H9 (cell line): ENCODE results near the gene LIAS. TPM values are rescaled to one million over a fixed set of nuclear protein-coding genes. Genes with fewer than 3 reads are reported as not detected.
"Not testable (repeated sequence)": the region's sequence is repeated elsewhere in the genome, so short reads cannot be mapped to it uniquely, and the experiment has no call there.

Experiments used
- DNase-seq: peaks from one replicate; pipeline ENCODE4 v3.0.0-alpha.2; 2017
- H2AFZ ChIP-seq: one replicate; pipeline ENCODE4 v1.6.1; 2013; ENCODE audit warnings: mild to moderate bottlenecking, low read length, control low read depth, moderate library complexity
- H2AK5ac ChIP-seq: 2 replicates; pipeline ENCODE4 v1.6.1; 2013; ENCODE audit warnings: low read length, control low read depth, mixed read lengths; ENCODE audit not compliant: insufficient read length
- H2BK120ac ChIP-seq: one replicate; pipeline ENCODE4 v1.6.1; 2013; ENCODE audit warnings: low read depth, mild to moderate bottlenecking, low read length, control low read depth, inconsistent platforms; ENCODE audit not compliant: poor library complexity, severe bottlenecking
- H2BK12ac ChIP-seq: 2 replicates; pipeline ENCODE4 v1.6.1; 2013; ENCODE audit warnings: low read length, control low read depth, mixed read lengths, low read depth; ENCODE audit not compliant: insufficient read length
- H2BK15ac ChIP-seq: 2 replicates; pipeline ENCODE4 v1.6.1; 2013; ENCODE audit warnings: low read depth, low read length, control low read depth
- H2BK20ac ChIP-seq: one replicate; pipeline ENCODE4 v1.6.1; 2013; ENCODE audit warnings: low read depth, mild to moderate bottlenecking, low read length, control low read depth, inconsistent platforms; ENCODE audit not compliant: poor library complexity, severe bottlenecking
- H2BK5ac ChIP-seq: 2 replicates; pipeline ENCODE4 v1.6.1; 2013; ENCODE audit warnings: low read length, control low read depth, mixed read lengths; ENCODE audit not compliant: insufficient read length
- H3K14ac ChIP-seq: 2 replicates; pipeline ENCODE4 v1.6.1; 2013; ENCODE audit warnings: low read length, control low read depth; ENCODE audit not compliant: insufficient read depth
- H3K18ac ChIP-seq: 2 replicates; pipeline ENCODE4 v1.6.1; 2013; ENCODE audit warnings: low read depth, mild to moderate bottlenecking, mixed read lengths, low read length, control low read depth; ENCODE audit not compliant: insufficient read length
- H3K23ac ChIP-seq: 2 replicates; pipeline ENCODE4 v1.6.1; 2013; ENCODE audit warnings: low read length, control low read depth, mixed read lengths, low read depth; ENCODE audit not compliant: insufficient read length
- H3K23me2 ChIP-seq: 2 replicates; pipeline ENCODE4 v1.6.1; 2013; ENCODE audit warnings: low read depth, mild to moderate bottlenecking, mixed read lengths, low read length, control low read depth; ENCODE audit not compliant: insufficient read length, poor library complexity, severe bottlenecking
- H3K27ac ChIP-seq: 2 replicates; pipeline ENCODE4 v1.5.1; 2013; ENCODE audit warnings: low read length, control low read depth, mixed read lengths, low read depth; ENCODE audit not compliant: insufficient read length
- H3K27me3 ChIP-seq: 2 replicates; pipeline ENCODE4 v1.6.1; 2013; ENCODE audit warnings: low read length, control low read depth, inconsistent platforms; ENCODE audit not compliant: insufficient read depth
- H3K4ac ChIP-seq: 2 replicates; pipeline ENCODE4 v1.6.1; 2013; ENCODE audit warnings: low read depth, mild to moderate bottlenecking, control low read depth, inconsistent platforms, low read length, moderate library complexity
- H3K4me1 ChIP-seq: 2 replicates; pipeline ENCODE4 v1.6.1; 2013; ENCODE audit warnings: low read length, control low read depth, inconsistent platforms; ENCODE audit not compliant: insufficient read depth
- H3K4me2 ChIP-seq: 2 replicates; pipeline ENCODE4 v1.6.1; 2013; ENCODE audit warnings: low read length, control low read depth, mixed read lengths; ENCODE audit not compliant: insufficient read length, insufficient read depth
- H3K56ac ChIP-seq: 2 replicates; pipeline ENCODE4 v1.6.1; 2013; ENCODE audit warnings: low read depth, mild to moderate bottlenecking, mixed read lengths, low read length, control low read depth; ENCODE audit not compliant: insufficient read length
- H3K79me1 ChIP-seq: 2 replicates; pipeline ENCODE4 v1.6.1; 2013; ENCODE audit warnings: low read depth, mild to moderate bottlenecking, moderate library complexity, low read length, control low read depth, inconsistent platforms; ENCODE audit not compliant: insufficient read depth, poor library complexity, severe bottlenecking
- H3K79me2 ChIP-seq: 2 replicates; pipeline ENCODE4 v1.6.1; 2013; ENCODE audit warnings: low read length, control low read depth, inconsistent platforms; ENCODE audit not compliant: insufficient read depth
- H3K9ac ChIP-seq: 2 replicates; pipeline ENCODE4 v1.6.1; 2013; ENCODE audit warnings: low read length, control low read depth, mixed read lengths; ENCODE audit not compliant: insufficient read length; ENCODE audit errors: extremely low read depth
- H3K9me3 ChIP-seq: one replicate; pipeline ENCODE4 v1.6.1; 2013; ENCODE audit warnings: low read depth, low read length, inconsistent platforms; ENCODE audit not compliant: control insufficient read depth
- H3T11ph ChIP-seq: one replicate; pipeline ENCODE4 v1.6.1; 2013; ENCODE audit warnings: mild to moderate bottlenecking, low read length, control low read depth, inconsistent platforms
- H4K20me1 ChIP-seq: one replicate; pipeline ENCODE4 v1.6.1; 2013; ENCODE audit not compliant: control insufficient read depth, insufficient read length, insufficient read depth
- H4K5ac ChIP-seq: 2 replicates; pipeline ENCODE4 v1.6.1; 2013; ENCODE audit warnings: low read depth, mild to moderate bottlenecking, mixed read lengths, low read length, control low read depth; ENCODE audit not compliant: insufficient read length
- H4K8ac ChIP-seq: replicated peaks from 2 replicates; pipeline ENCODE4 v1.6.1; 2013; ENCODE audit warnings: low read length, control low read depth, mixed read lengths, low read depth; ENCODE audit not compliant: insufficient read length
- H4K91ac ChIP-seq: 2 replicates; pipeline ENCODE4 v1.6.1; 2013; ENCODE audit warnings: low read depth, mild to moderate bottlenecking, moderate library complexity, mixed read lengths, low read length, control low read depth; ENCODE audit not compliant: insufficient read length
- H3K27ac Mint-ChIP-seq, 3 experiments: 2 replicates in 2 of 3; 3 replicates in 1 of 3; pipeline ENCODE4 v1.8.0; 2020 to 2021; ENCODE audit warnings: mixed read lengths in 3 of 3, mild to moderate bottlenecking in 1 of 3, moderate library complexity in 1 of 3
- H3K27me3 Mint-ChIP-seq: 2 replicates; pipeline ENCODE4 v1.8.0; 2021; ENCODE audit warnings: low read depth, mild to moderate bottlenecking, moderate library complexity, mixed read lengths
- H3K36me3 Mint-ChIP-seq, 3 experiments: 2 replicates in 2 of 3; 3 replicates in 1 of 3; pipeline ENCODE4 v1.8.0; 2020 to 2021; ENCODE audit warnings: low read depth in 3 of 3, mixed read lengths in 3 of 3; ENCODE audit not compliant: insufficient read depth in 1 of 3
- H3K4me1 Mint-ChIP-seq, 2 experiments: 2 replicates each; pipeline ENCODE4 v1.8.0; 2020; ENCODE audit warnings: mixed read lengths in 2 of 2
- H3K4me3 Mint-ChIP-seq, 2 experiments: 2 replicates in 1 of 2; 3 replicates in 1 of 2; pipeline ENCODE4 v1.8.0; 2020 to 2021; ENCODE audit warnings: mild to moderate bottlenecking in 2 of 2, mixed read lengths in 2 of 2, moderate library complexity in 1 of 2
- H3K9me3 Mint-ChIP-seq, 2 experiments: 2 replicates in 1 of 2; 3 replicates in 1 of 2; pipeline ENCODE4 v1.8.0; 2020; ENCODE audit warnings: mild to moderate bottlenecking in 2 of 2, mixed read lengths in 2 of 2, moderate library complexity in 1 of 2
- CTCF ChIP-seq: fragments of 200-600 bp; sonication (generic); conservative IDR thresholded peaks from 3 replicates; pipeline ENCODE4 v1.8.0; 2021; ENCODE audit warnings: antibody characterized with exemption, mild to moderate bottlenecking
- WGBS: extraction: QIAGEN DNeasy Blood & Tissue Kit; methylation state at CpG from one replicate; pipeline ENCODE4 v1.1.7; 2013; ENCODE audit warnings: missing lambda C conversion rate, low lambda C conversion rate, mixed read lengths; ENCODE audit not compliant: insufficient read length; ENCODE audit errors: extremely low coverage; 5-methylcytosine and 5-hydroxymethylcytosine counted together
- total RNA-seq: library from RNA; stranded (reverse); gene quantifications from 2 replicates; pipeline ENCODE4 v1.2.1, GENCODE V29; 2021

The LIAS gene
- total RNA-seq, 1 experiment from 2014 or later = 18.5 TPM

- H3K9me3 ChIP-seq = no peaks in the 10 kb centered on the region
- no peak overlapping the region for H3K4me2 ChIP-seq
- H3K27ac Mint-ChIP-seq = no peak overlapping the region
- H3K4me1 Mint-ChIP-seq = no peaks in the 10 kb centered on the region
- no peaks in the 10 kb centered on the region for H3K4me1 ChIP-seq
- no peak overlapping the region for H4K8ac ChIP-seq
- no peak overlapping the region for H2BK5ac ChIP-seq
- no peak overlapping the region for H3K14ac ChIP-seq
- H3K79me1 ChIP-seq = no peaks in the 10 kb centered on the region
- H3K9ac ChIP-seq = no peak overlapping the region
- no peak overlapping the region for H3K4me3 Mint-ChIP-seq
- H3T11ph ChIP-seq = no peak overlapping the region
- H3K4ac ChIP-seq = no peak overlapping the region
- DNase-seq = no peak
- H3K36me3 Mint-ChIP-seq = peaks cover 36 to 77% (median 60%) of the 10 kb centered on the region in 3 experiments; a peak in 6 of 7 replicates
- H4K20me1 ChIP-seq = no peaks in the 10 kb centered on the region
- H2AFZ ChIP-seq = no peak overlapping the region
- no peak overlapping the region for H3K56ac ChIP-seq
- H2BK120ac ChIP-seq = no peak overlapping the region
- no peak overlapping the region for H3K27ac ChIP-seq
- no peak overlapping the region for H2BK20ac ChIP-seq
- H3K23me2 ChIP-seq = no peaks in the 10 kb centered on the region
- H2BK15ac ChIP-seq = no peak overlapping the region
- H3K27me3 Mint-ChIP-seq = no peaks in the 10 kb centered on the region
- no peak for TF ChIP-seq CTCF
- no peak overlapping the region for H3K23ac ChIP-seq
- H3K9me3 Mint-ChIP-seq = no peaks in the 10 kb centered on the region
- no peak overlapping the region for H4K91ac ChIP-seq
- H4K5ac ChIP-seq = no peak overlapping the region
- no peak overlapping the region for H2BK12ac ChIP-seq
- no peaks in the 10 kb centered on the region for H3K27me3 ChIP-seq
- H3K79me2 ChIP-seq = no peaks in the 10 kb centered on the region
- H3K18ac ChIP-seq = no peak overlapping the region
- no peak overlapping the region for H2AK5ac ChIP-seq
These were observed 43.3 kb downstream of the LIAS start for GRCh38 chr4:39502019-39502663.

- H3K27me3 Mint-ChIP-seq, H3K4me1 Mint-ChIP-seq, H2BK5ac ChIP-seq, H3K79me2 ChIP-seq, H4K8ac ChIP-seq, H4K5ac ChIP-seq, H3K18ac ChIP-seq, H2AK5ac ChIP-seq, H2BK120ac ChIP-seq, H3K9ac ChIP-seq, H3K27ac ChIP-seq, H4K91ac ChIP-seq, H3K27ac Mint-ChIP-seq, H2AFZ ChIP-seq, H3K23me2 ChIP-seq, DNase-seq, H3K23ac ChIP-seq, H3K4me1 ChIP-seq, H2BK12ac ChIP-seq, H3K4me3 Mint-ChIP-seq, H3K14ac ChIP-seq, H3K9me3 Mint-ChIP-seq, H2BK20ac ChIP-seq, H3K27me3 ChIP-seq, H3K79me1 ChIP-seq, H3K56ac ChIP-seq, H3K9me3 ChIP-seq, H3K4ac ChIP-seq, H2BK15ac ChIP-seq, H4K20me1 ChIP-seq, H3T11ph ChIP-seq, H3K4me2 ChIP-seq: not testable (repeated sequence)
- no CpG with 5 or more reads among the region's 4 CpGs for WGBS
- peaks cover 38 to 81% (median 64%) of the 10 kb centered on the region in 3 experiments; a peak in 6 of 7 replicates for H3K36me3 Mint-ChIP-seq
These were observed 43.8 kb downstream of the LIAS start for GRCh38 chr4:39502664-39503035.
